ENCODE measurements around the gene IL1RAP. TPM values are rescaled to one million over a fixed set of nuclear protein-coding genes. Genes with fewer than 3 reads are reported as not detected.

Gene IL1RAP
- total and polyA plus RNA-seq, 2 experiments from 2014 or later, result 3.6 to 5.0 TPM

GRCh38 chr3:190505381-190506003 is 8.4 kb upstream of the IL1RAP start (continued):
- no peak for TF ChIP-seq ZNF462 (CRISPR knock-in tag; IDR thresholded peaks at IDR 0.05)

- no peaks in the 10 kb centered on the region for H4K20me1 ChIP-seq (replicated peaks; ENCODE audit: insufficient read depth)
- H3K9me2 ChIP-seq (ENCODE audit: insufficient read depth), result no peaks in the 10 kb centered on the region
- no peak overlapping the region for H3K27ac Mint-ChIP-seq
- H3K4me3 ChIP-seq, result no peak overlapping the region
- H3K4me1 ChIP-seq (ENCODE audit: insufficient read depth), result peaks cover 11% of the 10 kb centered on the region; the same call in 1 of the 2 replicates
- peaks cover 7% of the 10 kb centered on the region for H3K4me1 Mint-ChIP-seq
- DNase-seq (ENCODE audit: low spot score) (no peak), ATAC-seq (no peak)
- no peaks in the 10 kb centered on the region for H3K36me3 ChIP-seq (ENCODE audit: insufficient read depth)
- H3K79me2 ChIP-seq (replicated peaks; ENCODE audit: insufficient read depth), result no peaks in the 10 kb centered on the region
- no peak overlapping the region for H3K4me2 ChIP-seq
- H3K9me3 Mint-ChIP-seq, result no peaks in the 10 kb centered on the region
- peaks cover 2% of the 10 kb centered on the region for H3K27me3 Mint-ChIP-seq (ENCODE audit: insufficient read depth, low read depth, poor library complexity)
- H3K4me3 Mint-ChIP-seq, result no peak overlapping the region
- H3F3A ChIP-seq (replicated peaks; ENCODE audit: low read depth), result no peaks in the 10 kb centered on the region
- no peak overlapping the region for H3K27ac ChIP-seq (ENCODE audit: low read depth)
- H3K27me3 ChIP-seq (ENCODE audit: insufficient read depth), result peaks cover 5% of the 10 kb centered on the region; the same call in 1 of the 2 replicates
- no peak overlapping the region for H2AFZ ChIP-seq
- no peaks in the 10 kb centered on the region for H3K36me3 Mint-ChIP-seq (ENCODE audit: low read depth)
- no peak for TF ChIP-seq EZH2 (IDR thresholded peaks at IDR 0.05; ENCODE audit: low read depth, unreplicated experiment)
- TF ChIP-seq, protein P1, sequence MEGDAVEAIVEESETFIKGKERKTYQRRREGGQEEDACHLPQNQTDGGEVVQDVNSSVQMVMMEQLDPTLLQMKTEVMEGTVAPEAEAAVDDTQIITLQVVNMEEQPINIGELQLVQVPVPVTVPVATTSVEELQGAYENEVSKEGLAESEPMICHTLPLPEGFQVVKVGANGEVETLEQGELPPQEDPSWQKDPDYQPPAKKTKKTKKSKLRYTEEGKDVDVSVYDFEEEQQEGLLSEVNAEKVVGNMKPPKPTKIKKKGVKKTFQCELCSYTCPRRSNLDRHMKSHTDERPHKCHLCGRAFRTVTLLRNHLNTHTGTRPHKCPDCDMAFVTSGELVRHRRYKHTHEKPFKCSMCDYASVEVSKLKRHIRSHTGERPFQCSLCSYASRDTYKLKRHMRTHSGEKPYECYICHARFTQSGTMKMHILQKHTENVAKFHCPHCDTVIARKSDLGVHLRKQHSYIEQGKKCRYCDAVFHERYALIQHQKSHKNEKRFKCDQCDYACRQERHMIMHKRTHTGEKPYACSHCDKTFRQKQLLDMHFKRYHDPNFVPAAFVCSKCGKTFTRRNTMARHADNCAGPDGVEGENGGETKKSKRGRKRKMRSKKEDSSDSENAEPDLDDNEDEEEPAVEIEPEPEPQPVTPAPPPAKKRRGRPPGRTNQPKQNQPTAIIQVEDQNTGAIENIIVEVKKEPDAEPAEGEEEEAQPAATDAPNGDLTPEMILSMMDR (conservative IDR thresholded peaks at IDR 0.05; ENCODE audit: low read depth in 2 of 2), result no peak
- TF ChIP-seq ZNF114 (CRISPR knock-in tag; IDR thresholded peaks at IDR 0.05), result no peak
- no peak for TF ChIP-seq POLR2AphosphoS5 (IDR thresholded peaks at IDR 0.05; ENCODE audit: low read depth)
- no peak for TF ChIP-seq STAT1 (IDR thresholded peaks at IDR 0.05; ENCODE audit: unreplicated experiment)
- no peak for TF ChIP-seq NANOG (IDR thresholded peaks at IDR 0.05; ENCODE audit: borderline replicate concordance)
- TF ChIP-seq JUNB (IDR thresholded peaks at IDR 0.05; ENCODE audit: unreplicated experiment), result no peak
- TF ChIP-seq REST (IDR thresholded peaks at IDR 0.05; ENCODE audit: unreplicated experiment), result no peak
- TF ChIP-seq ZNF331 (CRISPR knock-in tag; IDR thresholded peaks at IDR 0.05; ENCODE audit: low read depth), result no peak
- TF ChIP-seq EZH2phosphoT487 (IDR thresholded peaks at IDR 0.05; ENCODE audit: unreplicated experiment), result no peak
- TF ChIP-seq CREB1 (CRISPR knock-in tag; IDR thresholded peaks at IDR 0.05; ENCODE audit: low read depth), result no peak
Measured at GRCh38 chr3:190506271-190506670, 7.6 kb upstream of the IL1RAP start.
